ENCODE data around the gene SLF1.

Gene SLF1

GRCh38 chr5:94702729-94703128 is 84.3 kb downstream of the SLF1 start:
- no peak for TF ChIP-seq CTCF (IDR thresholded peaks at IDR 0.05; ENCODE audit: insufficient read depth, low read depth, low read length, missing control alignments)
- DNase-seq (ENCODE audit: low read depth), result no peak
- H3K4me3 ChIP-seq (ENCODE audit: low read length), result no peak overlapping the region

DNA sequence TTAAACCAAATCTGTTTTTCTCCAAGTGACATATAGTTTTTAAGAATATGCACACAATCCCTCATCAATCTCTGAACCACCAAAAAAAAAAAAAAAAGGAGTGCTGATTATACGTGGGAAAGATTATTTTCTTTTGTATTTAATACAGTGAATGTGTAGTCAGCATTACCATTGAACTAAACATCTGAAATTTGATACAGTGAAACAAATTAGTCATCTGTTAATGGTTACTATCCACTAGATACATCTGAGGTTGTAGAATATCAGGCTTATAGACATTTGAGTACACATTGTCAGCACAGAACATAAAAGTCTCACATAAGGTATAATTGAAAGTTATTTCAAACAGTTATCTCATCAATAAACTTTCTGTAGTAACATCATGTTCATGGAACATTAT is 87.0 kb downstream of the SLF1 start:
- no peak overlapping the region for H3K4me3 ChIP-seq (ENCODE audit: low read length)
- peak; percentile 21 for DNase-seq (ENCODE audit: low read depth)
- no peak for TF ChIP-seq CTCF (IDR thresholded peaks at IDR 0.05; ENCODE audit: insufficient read depth, low read depth, low read length, missing control alignments)

GRCh38 chr5:94707359-94707758 is 88.9 kb downstream of the SLF1 start:
- DNase-seq (ENCODE audit: low read depth), result no peak
- TF ChIP-seq CTCF (IDR thresholded peaks at IDR 0.05; ENCODE audit: insufficient read depth, low read depth, low read length, missing control alignments), result no peak
- H3K4me3 ChIP-seq (ENCODE audit: low read length), result no peak overlapping the region

DNA sequence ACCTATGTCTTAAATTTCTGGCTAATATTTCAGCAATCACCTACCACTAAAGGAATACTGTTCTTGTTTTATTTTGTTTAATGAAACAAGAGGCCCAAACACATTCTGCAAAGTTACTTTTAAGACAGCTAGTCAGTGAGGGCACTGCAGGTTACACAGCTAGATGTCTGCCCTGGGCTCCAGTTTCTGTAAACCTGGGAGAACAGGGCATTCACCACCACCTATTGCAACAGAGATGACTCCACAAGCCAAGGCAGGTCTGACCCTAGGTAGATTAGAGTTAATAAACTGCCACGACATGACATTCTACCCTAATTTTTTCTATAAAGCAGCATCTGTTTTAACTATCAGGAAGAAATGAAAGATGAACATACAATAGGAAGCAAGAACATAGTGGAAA is 90.8 kb downstream of the SLF1 start:
- no peak overlapping the region for H3K4me3 ChIP-seq (ENCODE audit: low read length)
- no peak for TF ChIP-seq CTCF (IDR thresholded peaks at IDR 0.05; ENCODE audit: insufficient read depth, low read depth, low read length, missing control alignments)
- DNase-seq (ENCODE audit: low read depth), result peak; percentile 57

GRCh38 chr5:94711785-94712184 is 93.3 kb downstream of the SLF1 start:
- no peak for DNase-seq (ENCODE audit: low read depth)
- TF ChIP-seq CTCF (IDR thresholded peaks at IDR 0.05; ENCODE audit: insufficient read depth, low read depth, low read length, missing control alignments), result no peak
- H3K4me3 ChIP-seq (ENCODE audit: low read length), result no peak overlapping the region

GRCh38 chr5:94715768-94716167 is 97.3 kb downstream of the SLF1 start:
- H3K4me3 ChIP-seq (ENCODE audit: low read length), result no peak overlapping the region
- no peak for DNase-seq (ENCODE audit: low read depth)
- no peak for TF ChIP-seq CTCF (IDR thresholded peaks at IDR 0.05; ENCODE audit: insufficient read depth, low read depth, low read length, missing control alignments)

DNA sequence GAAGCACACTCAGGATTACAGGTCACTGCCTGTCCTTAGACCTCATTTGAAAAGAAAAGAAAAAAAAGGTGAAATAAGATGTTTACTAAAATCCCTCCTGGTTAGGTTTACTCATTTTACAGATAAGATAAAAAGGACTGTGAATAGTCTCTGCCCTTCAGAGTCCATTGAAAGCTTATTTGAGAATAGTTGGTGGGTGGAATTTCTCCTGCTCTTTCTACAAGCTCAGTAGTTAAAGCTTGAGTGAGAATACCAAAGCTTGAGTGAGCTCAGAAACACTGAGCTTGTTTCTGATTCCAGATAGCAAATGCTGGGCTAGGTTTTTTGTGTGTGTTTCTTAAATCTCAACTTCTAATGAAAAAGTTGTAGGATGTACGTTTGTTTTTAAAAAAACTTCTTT is 106.7 kb downstream of the SLF1 start:
- no peak for TF ChIP-seq CTCF (IDR thresholded peaks at IDR 0.05; ENCODE audit: insufficient read depth, low read depth, low read length, missing control alignments)

More for the DNA sequence above, 106.7 kb downstream of the SLF1 start:
- DNase-seq (ENCODE audit: low read depth), result no peak
- H3K4me3 ChIP-seq (ENCODE audit: low read length), result no peak overlapping the region
